Ishikawa (cell line): ENCODE results near the gene GARIN5B.
A peak's percentile ranks its signal among the peaks of the same experiment; 100 is the strongest.

Source experiments
- CEBPB ChIP-seq: IDR thresholded peaks from 2 replicates; pipeline ENCODE4 v1.6.1; 2012
- CREB1 ChIP-seq: IDR thresholded peaks from 2 replicates; pipeline ENCODE4 v1.6.1; 2012; ENCODE audit warnings: low read depth
- EGR1 ChIP-seq: IDR thresholded peaks from 2 replicates; pipeline ENCODE4 v1.6.1; 2012
- EP300 ChIP-seq: IDR thresholded peaks from 2 replicates; pipeline ENCODE4 v1.6.1; 2012; ENCODE audit warnings: borderline replicate concordance
- FOXM1 ChIP-seq: IDR thresholded peaks from 2 replicates; pipeline ENCODE4 v1.6.1; 2012; ENCODE audit warnings: low read depth, borderline replicate concordance
- MAX ChIP-seq: IDR thresholded peaks from 2 replicates; pipeline ENCODE4 v1.6.1; 2012
- NFIC ChIP-seq: IDR thresholded peaks from 2 replicates; pipeline ENCODE4 v1.6.1; 2012
- RAD21 ChIP-seq: IDR thresholded peaks from 2 replicates; pipeline ENCODE4 v1.6.1; 2012; ENCODE audit warnings: low read depth
- TAF1 ChIP-seq: IDR thresholded peaks from 2 replicates; pipeline ENCODE4 v1.6.1; 2012; ENCODE audit warnings: low read depth, mild to moderate bottlenecking
- TCF12 ChIP-seq: IDR thresholded peaks from 2 replicates; pipeline ENCODE4 v1.6.1; 2012; ENCODE audit warnings: low read depth
- TEAD4 ChIP-seq: IDR thresholded peaks from 2 replicates; pipeline ENCODE4 v1.6.1; 2012
- YY1 ChIP-seq: IDR thresholded peaks from 2 replicates; pipeline ENCODE4 v1.6.1; 2012; ENCODE audit warnings: low read depth
- ZBTB7A ChIP-seq: IDR thresholded peaks from 2 replicates; pipeline ENCODE4 v1.6.1; 2012; ENCODE audit warnings: low read depth
- TF ChIP-seq, protein P1 (sequence below): IDR thresholded peaks from 2 replicates; pipeline ENCODE4 v1.6.1; 2012; ENCODE audit warnings: low read depth, mild to moderate bottlenecking
- TF ChIP-seq, protein P2 (sequence below): IDR thresholded peaks from 2 replicates; pipeline ENCODE4 v1.6.1; 2012

Gene GARIN5B

GRCh38 chr19:55328774-55329318, 34.2 kb downstream of the GARIN5B start:
- peak; percentile 69 for TF ChIP-seq CREB1

DNA sequence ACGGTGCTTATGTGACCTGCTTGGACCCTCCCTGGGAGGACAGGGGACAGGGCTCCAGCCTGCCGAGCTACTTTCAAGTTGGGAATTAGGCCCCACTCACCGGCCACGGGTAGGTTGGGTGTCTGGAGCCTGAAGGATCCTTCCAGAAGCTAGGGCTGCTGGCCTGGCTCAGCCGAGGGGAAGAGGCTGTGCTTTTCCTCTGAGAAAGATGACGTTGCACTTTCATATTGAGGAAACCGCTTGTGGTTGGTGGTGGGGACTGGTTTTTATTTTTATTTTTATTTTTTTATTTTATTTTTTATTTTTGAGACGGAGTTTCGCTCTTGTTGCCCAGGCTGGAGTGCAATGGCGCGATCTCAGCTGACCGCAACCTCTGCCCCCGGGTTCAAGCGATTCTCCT, 37.9 kb downstream of the GARIN5B start, which contains the start of gene TMEM150B:
Gene TMEM150B (minus strand): TSS at position 170 of the 400 bp plus-strand sequence. CDS start 4,305 bp downstream, outside the sequence.
- TF ChIP-seq TAF1 (no peak), TCF12 (no peak), FOXM1 (no peak), MAX (no peak), RAD21 (no peak), YY1 (no peak), TEAD4 (no peak), ZBTB7A (no peak), CEBPB (no peak), CREB1 (no peak), NFIC (no peak), EGR1 (no peak)
- TF ChIP-seq, protein P1, sequence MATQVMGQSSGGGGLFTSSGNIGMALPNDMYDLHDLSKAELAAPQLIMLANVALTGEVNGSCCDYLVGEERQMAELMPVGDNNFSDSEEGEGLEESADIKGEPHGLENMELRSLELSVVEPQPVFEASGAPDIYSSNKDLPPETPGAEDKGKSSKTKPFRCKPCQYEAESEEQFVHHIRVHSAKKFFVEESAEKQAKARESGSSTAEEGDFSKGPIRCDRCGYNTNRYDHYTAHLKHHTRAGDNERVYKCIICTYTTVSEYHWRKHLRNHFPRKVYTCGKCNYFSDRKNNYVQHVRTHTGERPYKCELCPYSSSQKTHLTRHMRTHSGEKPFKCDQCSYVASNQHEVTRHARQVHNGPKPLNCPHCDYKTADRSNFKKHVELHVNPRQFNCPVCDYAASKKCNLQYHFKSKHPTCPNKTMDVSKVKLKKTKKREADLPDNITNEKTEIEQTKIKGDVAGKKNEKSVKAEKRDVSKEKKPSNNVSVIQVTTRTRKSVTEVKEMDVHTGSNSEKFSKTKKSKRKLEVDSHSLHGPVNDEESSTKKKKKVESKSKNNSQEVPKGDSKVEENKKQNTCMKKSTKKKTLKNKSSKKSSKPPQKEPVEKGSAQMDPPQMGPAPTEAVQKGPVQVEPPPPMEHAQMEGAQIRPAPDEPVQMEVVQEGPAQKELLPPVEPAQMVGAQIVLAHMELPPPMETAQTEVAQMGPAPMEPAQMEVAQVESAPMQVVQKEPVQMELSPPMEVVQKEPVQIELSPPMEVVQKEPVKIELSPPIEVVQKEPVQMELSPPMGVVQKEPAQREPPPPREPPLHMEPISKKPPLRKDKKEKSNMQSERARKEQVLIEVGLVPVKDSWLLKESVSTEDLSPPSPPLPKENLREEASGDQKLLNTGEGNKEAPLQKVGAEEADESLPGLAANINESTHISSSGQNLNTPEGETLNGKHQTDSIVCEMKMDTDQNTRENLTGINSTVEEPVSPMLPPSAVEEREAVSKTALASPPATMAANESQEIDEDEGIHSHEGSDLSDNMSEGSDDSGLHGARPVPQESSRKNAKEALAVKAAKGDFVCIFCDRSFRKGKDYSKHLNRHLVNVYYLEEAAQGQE = no peak
- TF ChIP-seq, protein P2, sequence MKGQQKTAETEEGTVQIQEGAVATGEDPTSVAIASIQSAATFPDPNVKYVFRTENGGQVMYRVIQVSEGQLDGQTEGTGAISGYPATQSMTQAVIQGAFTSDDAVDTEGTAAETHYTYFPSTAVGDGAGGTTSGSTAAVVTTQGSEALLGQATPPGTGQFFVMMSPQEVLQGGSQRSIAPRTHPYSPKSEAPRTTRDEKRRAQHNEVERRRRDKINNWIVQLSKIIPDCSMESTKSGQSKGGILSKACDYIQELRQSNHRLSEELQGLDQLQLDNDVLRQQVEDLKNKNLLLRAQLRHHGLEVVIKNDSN = no peak

DNA sequence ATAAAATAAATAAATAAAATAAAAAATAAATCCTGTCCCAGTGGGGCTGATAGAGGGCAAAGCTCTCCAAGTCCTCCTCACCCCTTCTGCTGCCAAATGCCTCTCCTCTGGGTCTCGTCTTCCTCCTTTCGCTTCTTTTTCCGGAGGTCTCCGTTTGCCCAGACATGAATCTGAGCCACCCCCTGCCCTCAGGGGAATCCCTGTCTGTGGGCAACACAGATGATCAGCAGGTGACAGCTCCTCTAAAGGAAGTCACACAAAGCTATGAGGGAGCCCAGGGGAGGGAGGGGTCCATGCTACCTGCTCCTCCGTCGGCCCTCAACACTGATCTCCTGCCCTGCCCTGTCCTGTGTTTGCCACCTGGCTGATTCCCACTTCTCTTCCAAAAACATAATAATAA, 38.4 kb downstream of the GARIN5B start:
- TF ChIP-seq TEAD4 = no peak
- TF ChIP-seq FOXM1 = no peak
- TF ChIP-seq EP300 = no peak
- TF ChIP-seq YY1 = no peak
- no peak for TF ChIP-seq EGR1
- TF ChIP-seq TAF1 = no peak
- TF ChIP-seq TCF12 = no peak
- TF ChIP-seq NFIC = no peak
- TF ChIP-seq ZBTB7A = no peak
- TF ChIP-seq CREB1 = no peak
- TF ChIP-seq, protein P2 = no peak
- no peak for TF ChIP-seq RAD21
- TF ChIP-seq MAX = no peak
- TF ChIP-seq, protein P1 = no peak

GRCh38 chr19:55322204-55322885, 40.7 kb downstream of the GARIN5B start:
- TF ChIP-seq, protein P1 = no peak
- TF ChIP-seq EP300 (no peak), RAD21 (no peak), MAX (no peak), TEAD4 (no peak), TAF1 (no peak), TCF12 (no peak), FOXM1 (no peak), YY1 (no peak), CEBPB (no peak)
- TF ChIP-seq, protein P2 = no peak
